IMR-90 (cell line): ENCODE results near the gene CPB1.

ENCODE experiments used
- CTCF ChIP-seq: conservative IDR thresholded peaks from 2 replicates; pipeline ENCODE4 v1.5.1; 2012; ENCODE audit warnings: mild to moderate bottlenecking, low read depth, low read length, improper control_type of control experiment
- MXI1 ChIP-seq: IDR thresholded peaks from 2 replicates; pipeline ENCODE4 v1.6.1; 2012; ENCODE audit warnings: low read depth, mild to moderate bottlenecking, low read length, moderate library complexity, borderline replicate concordance
- RAD21 ChIP-seq: IDR thresholded peaks from 2 replicates; pipeline ENCODE4 v1.6.1; 2012; ENCODE audit warnings: low read length, improper control_type of control experiment
- RCOR1 ChIP-seq: IDR thresholded peaks from 2 replicates; pipeline ENCODE4 v1.6.1; 2012; ENCODE audit warnings: mild to moderate bottlenecking, low read length, improper control_type of control experiment; ENCODE audit not compliant: insufficient replicate concordance
- SMC3 ChIP-seq: fragments of 150-350 bp; IDR thresholded peaks from 2 replicates; pipeline ENCODE4 v1.6.1; 2016; ENCODE audit warnings: low read depth, mild to moderate bottlenecking, antibody characterized with exemption, low read length, moderate library complexity
- USF2 ChIP-seq: fragments of 150-350 bp; IDR thresholded peaks from 2 replicates; pipeline ENCODE4 v1.6.1; 2017; ENCODE audit warnings: mild to moderate bottlenecking, antibody characterized with exemption, low read length, low read depth

GRCh38 chr3:148896062-148896461 lies 68.5 kb downstream of the CPB1 start:
- no peak for TF ChIP-seq CTCF
- no peak for TF ChIP-seq SMC3
- TF ChIP-seq RCOR1: no peak
- no peak for TF ChIP-seq RAD21
- no peak for TF ChIP-seq MXI1
- no peak for TF ChIP-seq USF2
